Measurements from ENCODE around the gene GRIA2.

GRCh38 chr4:157226601-157227000 lies 6.1 kb downstream of the GRIA2 start:
- TF ChIP-seq EZH2phosphoT487 (IDR thresholded peaks at IDR 0.05) (no peak), CTCF (IDR thresholded peaks at IDR 0.05) (no peak)
